Liver (tissue), 9 donors: ENCODE data around the gene FOXL1. TPM values are rescaled to one million over a fixed set of nuclear protein-coding genes. Genes with fewer than 3 reads are reported as not detected.

Experiments
- DNase-seq: peaks from one replicate; pipeline ENCODE4 v3.0.0-alpha.2; 2017; ENCODE audit warnings: low spot score
- H3K27ac ChIP-seq, 2 donors: one replicate each; pipeline ENCODE4 v1.7.0; 2013; ENCODE audit warnings: inconsistent platforms in 2 of 2, low read length in 2 of 2, control low read depth in 1 of 2, low read depth in 1 of 2, mild to moderate bottlenecking in 1 of 2
- H3K27me3 ChIP-seq, 4 donors: one replicate each; pipeline versions ENCODE4 v1.6.1 to v1.7.0; 2013; ENCODE audit warnings: low read length in 3 of 4, inconsistent platforms in 1 of 4, mild to moderate bottlenecking in 1 of 4, moderate library complexity in 1 of 4; ENCODE audit not compliant: control insufficient read depth in 4 of 4, insufficient read depth in 4 of 4
- H3K36me3 ChIP-seq, 4 donors: one replicate each; pipeline versions ENCODE4 v1.6.1 to v1.7.0; 2013; ENCODE audit warnings: low read length in 3 of 4, mild to moderate bottlenecking in 3 of 4, low read depth in 1 of 4, moderate library complexity in 1 of 4; ENCODE audit not compliant: control insufficient read depth in 4 of 4, insufficient read depth in 3 of 4
- H3K4me1 ChIP-seq, 4 donors: one replicate each; pipeline versions ENCODE4 v1.6.1 to v1.7.0; 2013; ENCODE audit warnings: low read length in 3 of 4, mild to moderate bottlenecking in 3 of 4, moderate library complexity in 1 of 4; ENCODE audit not compliant: control insufficient read depth in 4 of 4, insufficient read depth in 4 of 4
- H3K4me3 ChIP-seq, 3 donors: one replicate each; pipeline versions ENCODE4 v1.6.1 to v1.7.0; 2013; ENCODE audit warnings: low read length in 3 of 3, control low read depth in 1 of 3, low read depth in 1 of 3, mild to moderate bottlenecking in 1 of 3
- H3K9ac ChIP-seq, 2 donors: one replicate each; pipeline ENCODE4 v1.7.0; 2013; ENCODE audit warnings: low read length in 2 of 2, mild to moderate bottlenecking in 2 of 2, moderate library complexity in 2 of 2, control low read depth in 1 of 2, low read depth in 1 of 2
- H3K9me3 ChIP-seq, 4 donors: one replicate each; pipeline versions ENCODE4 v1.6.1 to v1.7.0; 2013; ENCODE audit warnings: low read length in 3 of 4; ENCODE audit not compliant: control insufficient read depth in 4 of 4
- ATF3 ChIP-seq: IDR thresholded peaks from 2 replicates; pipeline ENCODE4 v1.6.1; 2016; ENCODE audit warnings: antibody characterized with exemption
- EGR1 ChIP-seq, 2 donors: IDR thresholded peaks; 2 replicates each; pipeline ENCODE4 v1.6.1; 2016 to 2018; ENCODE audit warnings: antibody characterized with exemption in 2 of 2, low read depth in 2 of 2
- FOXA1 ChIP-seq: IDR thresholded peaks from 2 replicates; pipeline ENCODE4 v1.6.1; 2016; ENCODE audit warnings: antibody characterized with exemption
- FOXA2 ChIP-seq: IDR thresholded peaks from 2 replicates; pipeline ENCODE4 v1.6.1; 2016; ENCODE audit warnings: antibody characterized with exemption
- GABPA ChIP-seq, 2 donors: IDR thresholded peaks in 1 of 2; conservative IDR thresholded peaks in 1 of 2; 2 replicates each; pipeline ENCODE4 v1.6.1; 2016; ENCODE audit warnings: antibody characterized with exemption in 2 of 2, mild to moderate bottlenecking in 1 of 2, moderate library complexity in 1 of 2
- HNF4A ChIP-seq, 2 donors: conservative IDR thresholded peaks; 2 replicates each; pipeline ENCODE4 v1.6.1; 2016; ENCODE audit warnings: antibody characterized with exemption in 2 of 2, mild to moderate bottlenecking in 2 of 2
- HNF4G ChIP-seq: IDR thresholded peaks from 2 replicates; pipeline ENCODE4 v1.6.1; 2016; ENCODE audit warnings: antibody characterized with exemption
- JUND ChIP-seq, 2 donors: IDR thresholded peaks; 2 replicates each; pipeline ENCODE4 v1.6.1; 2016; ENCODE audit warnings: antibody characterized with exemption in 2 of 2
- NR2F2 ChIP-seq: IDR thresholded peaks from 2 replicates; pipeline ENCODE4 v1.6.1; 2016; ENCODE audit warnings: antibody characterized with exemption
- RAD21 ChIP-seq, 2 donors: IDR thresholded peaks; 2 replicates each; pipeline ENCODE4 v1.6.1; 2016; ENCODE audit warnings: antibody characterized with exemption in 2 of 2, mild to moderate bottlenecking in 2 of 2
- RXRA ChIP-seq, 2 donors: IDR thresholded peaks; 2 replicates each; pipeline ENCODE4 v1.6.1; 2017 to 2018; ENCODE audit warnings: antibody characterized with exemption in 2 of 2, mild to moderate bottlenecking in 1 of 2
- SP1 ChIP-seq: IDR thresholded peaks from 2 replicates; pipeline ENCODE4 v1.6.1; 2018; ENCODE audit warnings: antibody characterized with exemption, mild to moderate bottlenecking
- TAF1 ChIP-seq: conservative IDR thresholded peaks from 2 replicates; pipeline ENCODE4 v1.6.1; 2016; ENCODE audit warnings: antibody characterized with exemption, mild to moderate bottlenecking
- YY1 ChIP-seq: IDR thresholded peaks from 2 replicates; pipeline ENCODE4 v1.6.1; 2016; ENCODE audit warnings: antibody characterized with exemption, mild to moderate bottlenecking
- WGBS: extraction: QIAGEN DNeasy Blood & Tissue Kit; methylation state at CpG from one replicate; pipeline ENCODE4 v1.1.7; 2013; 5-methylcytosine and 5-hydroxymethylcytosine counted together
- polyA plus RNA-seq, 2 donors: library from polyadenylated mRNA; stranded (reverse) in 1 of 2; unstranded in 1 of 2; fragments of 200-250 nt in 1 of 2; fragments of >200 nt in 1 of 2; fragmentation: Nextera tagmentation in 1 of 2; extraction: Ambion mirVana in 1 of 2; gene quantifications; one replicate each; pipeline versions ENCODE4 v1.2.1 to v1.2.3, GENCODE V29; 2013 to 2015
- total RNA-seq, 2 donors: library from RNA; depleted of rRNA; stranded (reverse); fragments of >200 nt; gene quantifications; one replicate each; pipeline ENCODE4 v1.2.3, GENCODE V29; 2014
- TF ChIP-seq, protein P1 (sequence below): fragments of 150-350 bp; IDR thresholded peaks from 2 replicates; pipeline ENCODE4 v1.5.1; 2017; ENCODE audit warnings: improper control_type of control experiment, low read depth, low read length; ENCODE audit not compliant: missing input control
- TF ChIP-seq, protein P2 (sequence below): IDR thresholded peaks from 2 replicates; pipeline ENCODE4 v1.6.1; 2016; ENCODE audit warnings: antibody characterized with exemption
- TF ChIP-seq, protein P3 (sequence below): IDR thresholded peaks from 2 replicates; pipeline ENCODE4 v1.6.1; 2016; ENCODE audit warnings: antibody characterized with exemption
- TF ChIP-seq, protein P4 (sequence below): IDR thresholded peaks from 2 replicates; pipeline ENCODE4 v1.6.1; 2016; ENCODE audit warnings: antibody characterized with exemption, mild to moderate bottlenecking
- donor health status: healthy.
- donor health status: healthy.
- donor health status: healthy.
- donor health status: healthy.
- donor health status: healthy.

The FOXL1 gene
- total and polyA plus RNA-seq, 4 donors, result 0.05 to 0.06 TPM; not detected in 2

- no peaks in the 10 kb centered on the region for H3K36me3 ChIP-seq
- peaks cover 8 to 30% (median 16%) of the 10 kb centered on the region in 4 donors for H3K27me3 ChIP-seq
- H3K4me3 ChIP-seq, result no peak overlapping the region
- 35% methylated on average over 19 of the region's 19 CpGs for WGBS
- no peak overlapping the region for H3K9ac ChIP-seq
- no peak for TF ChIP-seq GABPA (IDR thresholded peaks at IDR 0.05 in 1 of 2, conservative IDR thresholded peaks at IDR 0.05 in 1 of 2)
- TF ChIP-seq, protein P1, sequence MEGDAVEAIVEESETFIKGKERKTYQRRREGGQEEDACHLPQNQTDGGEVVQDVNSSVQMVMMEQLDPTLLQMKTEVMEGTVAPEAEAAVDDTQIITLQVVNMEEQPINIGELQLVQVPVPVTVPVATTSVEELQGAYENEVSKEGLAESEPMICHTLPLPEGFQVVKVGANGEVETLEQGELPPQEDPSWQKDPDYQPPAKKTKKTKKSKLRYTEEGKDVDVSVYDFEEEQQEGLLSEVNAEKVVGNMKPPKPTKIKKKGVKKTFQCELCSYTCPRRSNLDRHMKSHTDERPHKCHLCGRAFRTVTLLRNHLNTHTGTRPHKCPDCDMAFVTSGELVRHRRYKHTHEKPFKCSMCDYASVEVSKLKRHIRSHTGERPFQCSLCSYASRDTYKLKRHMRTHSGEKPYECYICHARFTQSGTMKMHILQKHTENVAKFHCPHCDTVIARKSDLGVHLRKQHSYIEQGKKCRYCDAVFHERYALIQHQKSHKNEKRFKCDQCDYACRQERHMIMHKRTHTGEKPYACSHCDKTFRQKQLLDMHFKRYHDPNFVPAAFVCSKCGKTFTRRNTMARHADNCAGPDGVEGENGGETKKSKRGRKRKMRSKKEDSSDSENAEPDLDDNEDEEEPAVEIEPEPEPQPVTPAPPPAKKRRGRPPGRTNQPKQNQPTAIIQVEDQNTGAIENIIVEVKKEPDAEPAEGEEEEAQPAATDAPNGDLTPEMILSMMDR, result no peak
- no peak for TF ChIP-seq EGR1 (IDR thresholded peaks at IDR 0.05; ENCODE audit: low read depth in 2 of 2)
- no peak for TF ChIP-seq RAD21 (IDR thresholded peaks at IDR 0.05)
- no peak for TF ChIP-seq HNF4A (conservative IDR thresholded peaks at IDR 0.05)
- TF ChIP-seq, protein P2, sequence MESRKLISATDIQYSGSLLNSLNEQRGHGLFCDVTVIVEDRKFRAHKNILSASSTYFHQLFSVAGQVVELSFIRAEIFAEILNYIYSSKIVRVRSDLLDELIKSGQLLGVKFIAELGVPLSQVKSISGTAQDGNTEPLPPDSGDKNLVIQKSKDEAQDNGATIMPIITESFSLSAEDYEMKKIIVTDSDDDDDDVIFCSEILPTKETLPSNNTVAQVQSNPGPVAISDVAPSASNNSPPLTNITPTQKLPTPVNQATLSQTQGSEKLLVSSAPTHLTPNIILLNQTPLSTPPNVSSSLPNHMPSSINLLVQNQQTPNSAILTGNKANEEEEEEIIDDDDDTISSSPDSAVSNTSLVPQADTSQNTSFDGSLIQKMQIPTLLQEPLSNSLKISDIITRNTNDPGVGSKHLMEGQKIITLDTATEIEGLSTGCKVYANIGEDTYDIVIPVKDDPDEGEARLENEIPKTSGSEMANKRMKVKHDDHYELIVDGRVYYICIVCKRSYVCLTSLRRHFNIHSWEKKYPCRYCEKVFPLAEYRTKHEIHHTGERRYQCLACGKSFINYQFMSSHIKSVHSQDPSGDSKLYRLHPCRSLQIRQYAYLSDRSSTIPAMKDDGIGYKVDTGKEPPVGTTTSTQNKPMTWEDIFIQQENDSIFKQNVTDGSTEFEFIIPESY, result no peak
- TF ChIP-seq RXRA (IDR thresholded peaks at IDR 0.05), result no peak
- no peak for TF ChIP-seq YY1
- no peak for TF ChIP-seq NR2F2
- TF ChIP-seq, protein P3, sequence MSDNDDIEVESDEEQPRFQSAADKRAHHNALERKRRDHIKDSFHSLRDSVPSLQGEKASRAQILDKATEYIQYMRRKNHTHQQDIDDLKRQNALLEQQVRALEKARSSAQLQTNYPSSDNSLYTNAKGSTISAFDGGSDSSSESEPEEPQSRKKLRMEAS, result no peak
- TF ChIP-seq ATF3, result no peak
- no peak for TF ChIP-seq TAF1
- no peak for TF ChIP-seq HNF4G
- TF ChIP-seq JUND (IDR thresholded peaks at IDR 0.05), result no peak
- TF ChIP-seq FOXA1, result no peak
- TF ChIP-seq, protein P4, sequence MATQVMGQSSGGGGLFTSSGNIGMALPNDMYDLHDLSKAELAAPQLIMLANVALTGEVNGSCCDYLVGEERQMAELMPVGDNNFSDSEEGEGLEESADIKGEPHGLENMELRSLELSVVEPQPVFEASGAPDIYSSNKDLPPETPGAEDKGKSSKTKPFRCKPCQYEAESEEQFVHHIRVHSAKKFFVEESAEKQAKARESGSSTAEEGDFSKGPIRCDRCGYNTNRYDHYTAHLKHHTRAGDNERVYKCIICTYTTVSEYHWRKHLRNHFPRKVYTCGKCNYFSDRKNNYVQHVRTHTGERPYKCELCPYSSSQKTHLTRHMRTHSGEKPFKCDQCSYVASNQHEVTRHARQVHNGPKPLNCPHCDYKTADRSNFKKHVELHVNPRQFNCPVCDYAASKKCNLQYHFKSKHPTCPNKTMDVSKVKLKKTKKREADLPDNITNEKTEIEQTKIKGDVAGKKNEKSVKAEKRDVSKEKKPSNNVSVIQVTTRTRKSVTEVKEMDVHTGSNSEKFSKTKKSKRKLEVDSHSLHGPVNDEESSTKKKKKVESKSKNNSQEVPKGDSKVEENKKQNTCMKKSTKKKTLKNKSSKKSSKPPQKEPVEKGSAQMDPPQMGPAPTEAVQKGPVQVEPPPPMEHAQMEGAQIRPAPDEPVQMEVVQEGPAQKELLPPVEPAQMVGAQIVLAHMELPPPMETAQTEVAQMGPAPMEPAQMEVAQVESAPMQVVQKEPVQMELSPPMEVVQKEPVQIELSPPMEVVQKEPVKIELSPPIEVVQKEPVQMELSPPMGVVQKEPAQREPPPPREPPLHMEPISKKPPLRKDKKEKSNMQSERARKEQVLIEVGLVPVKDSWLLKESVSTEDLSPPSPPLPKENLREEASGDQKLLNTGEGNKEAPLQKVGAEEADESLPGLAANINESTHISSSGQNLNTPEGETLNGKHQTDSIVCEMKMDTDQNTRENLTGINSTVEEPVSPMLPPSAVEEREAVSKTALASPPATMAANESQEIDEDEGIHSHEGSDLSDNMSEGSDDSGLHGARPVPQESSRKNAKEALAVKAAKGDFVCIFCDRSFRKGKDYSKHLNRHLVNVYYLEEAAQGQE, result no peak
- TF ChIP-seq SP1, result no peak
- no peak for TF ChIP-seq FOXA2
- peaks cover 0 to 3% (median 3%) of the 10 kb centered on the region in 4 donors for H3K4me1 ChIP-seq
- no peak overlapping the region for H3K27ac ChIP-seq
- no peaks in the 10 kb centered on the region for H3K9me3 ChIP-seq
- DNase-seq, result no peak
Measured at GRCh38 chr16:86580063-86580790, 1.9 kb downstream of the FOXL1 start.
